GM18861 (cell line): Measurements from ENCODE around the gene PYROXD2.

ENCODE experiments used
- ATAC-seq: cut with Tn5 transposase; IDR thresholded peaks from one replicate; pipeline ENCODE4 v1.9.1; 2021; ENCODE audit not compliant: unreplicated experiment

Gene PYROXD2

GRCh38 chr10:98435178-98435577 lies 20.2 kb upstream of the PYROXD2 start:
- no peak for ATAC-seq

GRCh38 chr10:98433881-98434732 lies 19.1 kb upstream of the PYROXD2 start:
- no peak for ATAC-seq

GRCh38 chr10:98433371-98433770 lies 18.4 kb upstream of the PYROXD2 start:
- no peak for ATAC-seq

- ATAC-seq: no peak
These were observed 17.3 kb upstream of the PYROXD2 start for GRCh38 chr10:98432330-98432729.

- no peak for ATAC-seq
These were observed 16.0 kb upstream of the PYROXD2 start for GRCh38 chr10:98431016-98431415.

- no peak for ATAC-seq
These were observed 15.4 kb upstream of the PYROXD2 start for GRCh38 chr10:98430427-98430826.

- ATAC-seq: no peak
These were observed 14.5 kb upstream of the PYROXD2 start for GRCh38 chr10:98429320-98430072.

- no peak for ATAC-seq
These were observed 12.1 kb upstream of the PYROXD2 start for GRCh38 chr10:98427011-98427515.

- ATAC-seq: peak; percentile 75
These were observed 10.8 kb upstream of the PYROXD2 start for GRCh38 chr10:98425511-98426352.

GRCh38 chr10:98424295-98425254 lies 9.6 kb upstream of the PYROXD2 start:
- ATAC-seq: no peak

- ATAC-seq: no peak
These were observed 8.7 kb upstream of the PYROXD2 start for GRCh38 chr10:98423691-98424120.

GRCh38 chr10:98422182-98422581 lies 7.2 kb upstream of the PYROXD2 start:
- ATAC-seq: no peak

GRCh38 chr10:98420786-98421185 lies 5.8 kb upstream of the PYROXD2 start:
- no peak for ATAC-seq

GRCh38 chr10:98419469-98420261 lies 4.7 kb upstream of the PYROXD2 start:
- no peak for ATAC-seq

GRCh38 chr10:98418665-98419468 lies 3.9 kb upstream of the PYROXD2 start:
- no peak for ATAC-seq

- ATAC-seq: no peak
These were observed 3.1 kb upstream of the PYROXD2 start for GRCh38 chr10:98417973-98418664.

GRCh38 chr10:98417481-98417959 lies 2.5 kb upstream of the PYROXD2 start:
- no peak for ATAC-seq
